ENCODE measurements around the gene PARVG.

The PARVG gene

GRCh38 chr22:44200451-44200850 lies 19.7 kb downstream of the PARVG start:
- H3K27ac ChIP-seq (ENCODE audit: low read depth, low read length): no peak overlapping the region
- no peaks in the 10 kb centered on the region for H3K36me3 ChIP-seq (ENCODE audit: insufficient read depth, low read length)
- no peak overlapping the region for H3K9ac ChIP-seq (ENCODE audit: low read length)
- no peak overlapping the region for H3K4me3 ChIP-seq (ENCODE audit: low read depth in 1 of 2, low read length in 2 of 2)
- no peaks in the 10 kb centered on the region for H3K9me3 ChIP-seq (ENCODE audit: low read length)
- H3K27me3 ChIP-seq (ENCODE audit: control insufficient read depth in 1 of 2, insufficient read depth in 2 of 2, low read length in 2 of 2): no peaks in the 10 kb centered on the region
- peaks cover 8% of the 10 kb centered on the region for H3K4me1 ChIP-seq (ENCODE audit: insufficient read depth, low read length)

GRCh38 chr22:44200855-44201550 lies 20.3 kb downstream of the PARVG start:
- no peaks in the 10 kb centered on the region for H3K36me3 ChIP-seq (ENCODE audit: insufficient read depth, low read length)
- H3K9ac ChIP-seq (ENCODE audit: low read length): no peak overlapping the region
- no peak overlapping the region for H3K4me3 ChIP-seq (ENCODE audit: low read depth in 1 of 2, low read length in 2 of 2)
- no peaks in the 10 kb centered on the region for H3K9me3 ChIP-seq (ENCODE audit: low read length)
- peaks cover 8% of the 10 kb centered on the region for H3K4me1 ChIP-seq (ENCODE audit: insufficient read depth, low read length)
- no peak overlapping the region for H3K27ac ChIP-seq (ENCODE audit: low read depth, low read length)
- H3K27me3 ChIP-seq (ENCODE audit: control insufficient read depth in 1 of 2, insufficient read depth in 2 of 2, low read length in 2 of 2): no peaks in the 10 kb centered on the region

- H3K27ac ChIP-seq (ENCODE audit: low read depth, low read length): no peak overlapping the region
- no peaks in the 10 kb centered on the region for H3K27me3 ChIP-seq (ENCODE audit: control insufficient read depth in 1 of 2, insufficient read depth in 2 of 2, low read length in 2 of 2)
- H3K36me3 ChIP-seq (ENCODE audit: insufficient read depth, low read length): no peaks in the 10 kb centered on the region
- peaks cover 8% of the 10 kb centered on the region for H3K4me1 ChIP-seq (ENCODE audit: insufficient read depth, low read length)
- no peak overlapping the region for H3K9ac ChIP-seq (ENCODE audit: low read length)
- no peak overlapping the region for H3K4me3 ChIP-seq (ENCODE audit: low read depth in 1 of 2, low read length in 2 of 2)
- H3K9me3 ChIP-seq (ENCODE audit: low read length): no peaks in the 10 kb centered on the region
Observed at GRCh38 chr22:44201665-44202064, 20.9 kb downstream of the PARVG start.

- no peaks in the 10 kb centered on the region for H3K27me3 ChIP-seq (ENCODE audit: control insufficient read depth in 1 of 2, insufficient read depth in 2 of 2, low read length in 2 of 2)
- peaks cover 8% of the 10 kb centered on the region for H3K4me1 ChIP-seq (ENCODE audit: insufficient read depth, low read length)
Observed at GRCh38 chr22:44202261-44202789, 21.6 kb downstream of the PARVG start.

GRCh38 chr22:44203203-44203602 lies 22.5 kb downstream of the PARVG start:
- Histone ChIP-seq H3K4me3 (ENCODE audit: low read depth in 1 of 2, low read length in 2 of 2) (no peak overlapping the region), H3K9me3 (ENCODE audit: low read length) (no peaks in the 10 kb centered on the region), H3K4me1 (ENCODE audit: insufficient read depth, low read length) (peaks cover 8% of the 10 kb centered on the region), H3K36me3 (ENCODE audit: insufficient read depth, low read length) (no peaks in the 10 kb centered on the region), H3K27ac (ENCODE audit: low read depth, low read length) (no peak overlapping the region), H3K27me3 (ENCODE audit: control insufficient read depth in 1 of 2, insufficient read depth in 2 of 2, low read length in 2 of 2) (no peaks in the 10 kb centered on the region), H3K9ac (ENCODE audit: low read length) (no peak overlapping the region)

More at GRCh38 chr22:44202261-44202789, 21.6 kb downstream of the PARVG start:
- H3K9ac ChIP-seq (ENCODE audit: low read length): no peak overlapping the region
- no peak overlapping the region for H3K4me3 ChIP-seq (ENCODE audit: low read depth in 1 of 2, low read length in 2 of 2)
- H3K9me3 ChIP-seq (ENCODE audit: low read length): no peaks in the 10 kb centered on the region
- no peaks in the 10 kb centered on the region for H3K36me3 ChIP-seq (ENCODE audit: insufficient read depth, low read length)
- no peak overlapping the region for H3K27ac ChIP-seq (ENCODE audit: low read depth, low read length)

GRCh38 chr22:44204739-44205515 lies 24.2 kb downstream of the PARVG start:
- peaks cover 8% of the 10 kb centered on the region for H3K4me1 ChIP-seq (ENCODE audit: insufficient read depth, low read length)
- H3K9me3 ChIP-seq (ENCODE audit: low read length): no peaks in the 10 kb centered on the region
- no peak overlapping the region for H3K4me3 ChIP-seq (ENCODE audit: low read depth in 1 of 2, low read length in 2 of 2)
- no peaks in the 10 kb centered on the region for H3K36me3 ChIP-seq (ENCODE audit: insufficient read depth, low read length)
- H3K27me3 ChIP-seq (ENCODE audit: control insufficient read depth in 1 of 2, insufficient read depth in 2 of 2, low read length in 2 of 2): no peaks in the 10 kb centered on the region
- H3K9ac ChIP-seq (ENCODE audit: low read length): no peak overlapping the region
- H3K27ac ChIP-seq (ENCODE audit: low read depth, low read length): no peak overlapping the region

- H3K27ac ChIP-seq (ENCODE audit: low read depth, low read length): no peak overlapping the region
- H3K36me3 ChIP-seq (ENCODE audit: insufficient read depth, low read length): no peaks in the 10 kb centered on the region
- H3K4me3 ChIP-seq (ENCODE audit: low read depth in 1 of 2, low read length in 2 of 2): no peak overlapping the region
- H3K27me3 ChIP-seq (ENCODE audit: control insufficient read depth in 1 of 2, insufficient read depth in 2 of 2, low read length in 2 of 2): no peaks in the 10 kb centered on the region
- no peak overlapping the region for H3K9ac ChIP-seq (ENCODE audit: low read length)
- peaks cover 8% of the 10 kb centered on the region for H3K4me1 ChIP-seq (ENCODE audit: insufficient read depth, low read length)
- H3K9me3 ChIP-seq (ENCODE audit: low read length): no peaks in the 10 kb centered on the region
Observed at GRCh38 chr22:44205516-44206329, 25.0 kb downstream of the PARVG start.

GRCh38 chr22:44206330-44206645 lies 25.6 kb downstream of the PARVG start:
- Histone ChIP-seq H3K27me3 (ENCODE audit: control insufficient read depth in 1 of 2, insufficient read depth in 2 of 2, low read length in 2 of 2) (no peaks in the 10 kb centered on the region), H3K27ac (ENCODE audit: low read depth, low read length) (no peak overlapping the region), H3K9ac (ENCODE audit: low read length) (no peak overlapping the region), H3K36me3 (ENCODE audit: insufficient read depth, low read length) (no peaks in the 10 kb centered on the region), H3K4me1 (ENCODE audit: insufficient read depth, low read length) (peaks cover 8% of the 10 kb centered on the region), H3K4me3 (ENCODE audit: low read depth in 1 of 2, low read length in 2 of 2) (no peak overlapping the region), H3K9me3 (ENCODE audit: low read length) (no peaks in the 10 kb centered on the region)

GRCh38 chr22:44206696-44207095 lies 26.0 kb downstream of the PARVG start:
- Histone ChIP-seq H3K27me3 (ENCODE audit: control insufficient read depth in 1 of 2, insufficient read depth in 2 of 2, low read length in 2 of 2) (no peaks in the 10 kb centered on the region), H3K27ac (ENCODE audit: low read depth, low read length) (no peak overlapping the region), H3K36me3 (ENCODE audit: insufficient read depth, low read length) (no peaks in the 10 kb centered on the region), H3K9me3 (ENCODE audit: low read length) (no peaks in the 10 kb centered on the region), H3K4me1 (ENCODE audit: insufficient read depth, low read length) (peaks cover 10% of the 10 kb centered on the region), H3K9ac (ENCODE audit: low read length) (no peak overlapping the region), H3K4me3 (ENCODE audit: low read depth in 1 of 2, low read length in 2 of 2) (no peak overlapping the region)

- H3K27me3 ChIP-seq (ENCODE audit: control insufficient read depth in 1 of 2, insufficient read depth in 2 of 2, low read length in 2 of 2): no peaks in the 10 kb centered on the region
- no peaks in the 10 kb centered on the region for H3K9me3 ChIP-seq (ENCODE audit: low read length)
- no peak overlapping the region for H3K4me3 ChIP-seq (ENCODE audit: low read depth in 1 of 2, low read length in 2 of 2)
- H3K27ac ChIP-seq (ENCODE audit: low read depth, low read length): no peak overlapping the region
- H3K36me3 ChIP-seq (ENCODE audit: insufficient read depth, low read length): no peaks in the 10 kb centered on the region
- peaks cover 15% of the 10 kb centered on the region for H3K4me1 ChIP-seq (ENCODE audit: insufficient read depth, low read length)
- no peak overlapping the region for H3K9ac ChIP-seq (ENCODE audit: low read length)
Observed at GRCh38 chr22:44207173-44207980, 26.7 kb downstream of the PARVG start.

GRCh38 chr22:44207981-44208317 lies 27.2 kb downstream of the PARVG start:
- Histone ChIP-seq H3K36me3 (ENCODE audit: insufficient read depth, low read length) (no peaks in the 10 kb centered on the region), H3K9ac (ENCODE audit: low read length) (no peak overlapping the region), H3K9me3 (ENCODE audit: low read length) (no peaks in the 10 kb centered on the region), H3K27ac (ENCODE audit: low read depth, low read length) (no peak overlapping the region), H3K27me3 (ENCODE audit: control insufficient read depth in 1 of 2, insufficient read depth in 2 of 2, low read length in 2 of 2) (no peaks in the 10 kb centered on the region), H3K4me3 (ENCODE audit: low read depth in 1 of 2, low read length in 2 of 2) (no peak overlapping the region), H3K4me1 (ENCODE audit: insufficient read depth, low read length) (peaks cover 15% of the 10 kb centered on the region)
